Vagina (tissue), 2 donors: ENCODE data around the gene FRMD4A. TPM values are rescaled to one million over a fixed set of nuclear protein-coding genes. Genes with fewer than 3 reads are reported as not detected.

ENCODE experiments used
- DNase-seq, 2 donors: peaks; one replicate each; pipeline ENCODE4 v3.0.0-alpha.2; 2017; ENCODE audit errors: extremely low spot score in 2 of 2
- H3K27ac ChIP-seq: fragments of 200-600 bp; sonication (generic); one replicate; pipeline ENCODE4 v1.5.1; 2019
- H3K27me3 ChIP-seq: fragments of 200-600 bp; sonication (generic); one replicate; pipeline ENCODE4 v1.5.1; 2019
- H3K36me3 ChIP-seq, 2 donors: fragments of 200-600 bp; sonication (generic); one replicate each; pipeline ENCODE4 v1.5.1; 2017 to 2019
- H3K4me1 ChIP-seq: fragments of 200-600 bp; sonication (generic); one replicate; pipeline ENCODE4 v1.5.1; 2019
- H3K4me3 ChIP-seq, 2 donors: fragments of 200-600 bp; sonication (generic); 1 replicate in 1 of 2; 2 replicates in 1 of 2; pipeline ENCODE4 v1.5.1; 2016 to 2019
- H3K9me3 ChIP-seq: fragments of 200-600 bp; sonication (generic); one replicate; pipeline ENCODE4 v1.5.1; 2019
- CTCF ChIP-seq, 3 experiments: fragments of 450-650 bp in 2 of 3; fragments of 200-600 bp in 1 of 3; sonication (generic) in 1 of 3; IDR thresholded peaks; one replicate each; pipeline ENCODE4 v1.5.1; 2017 to 2019; ENCODE audit warnings: antibody characterized with exemption in 3 of 3, mild to moderate bottlenecking in 2 of 3, moderate library complexity in 2 of 3
- POLR2A ChIP-seq, 2 donors: fragments of 450-650 bp; IDR thresholded peaks; one replicate each; pipeline ENCODE4 v1.6.1; 2017; ENCODE audit warnings: antibody characterized with exemption in 2 of 2, mild to moderate bottlenecking in 2 of 2, moderate library complexity in 2 of 2
- POLR2AphosphoS5 ChIP-seq, 2 donors: sonication (generic); formaldehyde crosslinking; IDR thresholded peaks; one replicate each; pipeline ENCODE4 v1.9.0; 2017; ENCODE audit warnings: antibody characterized with exemption in 2 of 2, mild to moderate bottlenecking in 2 of 2, low read depth in 1 of 2; ENCODE audit not compliant: insufficient read depth in 1 of 2
- intact Hi-C: fragments of 100-400 bp; cut with DNase I; formaldehyde crosslinking; loops from one replicate; pipeline ENCODE4 v1.15.1; 2023
- total RNA-seq: library from RNA; depleted of rRNA; stranded (reverse); fragments of >200 nt; gene quantifications from one replicate; pipeline ENCODE4 v1.2.3, GENCODE V29; 2016

The FRMD4A gene
- total RNA-seq, 1 donor from 2014 or later, result 24.8 TPM

- no peaks in the 10 kb centered on the region for H3K4me1 ChIP-seq
- no peaks in the 10 kb centered on the region for H3K36me3 ChIP-seq
- H3K27ac ChIP-seq, result no peak overlapping the region
- DNase-seq, result no peak
- intact Hi-C loops, result no loop called here
- no peaks in the 10 kb centered on the region for H3K27me3 ChIP-seq
- TF ChIP-seq POLR2AphosphoS5 (IDR thresholded peaks at IDR 0.05; ENCODE audit: insufficient read depth in 1 of 2, low read depth in 1 of 2) (no peak), POLR2A (IDR thresholded peaks at IDR 0.05) (no peak), CTCF (IDR thresholded peaks at IDR 0.05) (no peak)
- H3K4me3 ChIP-seq, result no peak overlapping the region
- no peaks in the 10 kb centered on the region for H3K9me3 ChIP-seq
Measured at GRCh38 chr10:14270370-14270769, 60.4 kb downstream of the FRMD4A start.

- Histone ChIP-seq H3K9me3 (no peaks in the 10 kb centered on the region), H3K36me3 (no peaks in the 10 kb centered on the region), H3K4me1 (no peaks in the 10 kb centered on the region), H3K4me3 (no peak overlapping the region), H3K27ac (no peak overlapping the region), H3K27me3 (no peaks in the 10 kb centered on the region)
- DNase-seq, result no peak
- TF ChIP-seq POLR2AphosphoS5 (IDR thresholded peaks at IDR 0.05; ENCODE audit: insufficient read depth in 1 of 2, low read depth in 1 of 2), result no peak
- TF ChIP-seq CTCF (IDR thresholded peaks at IDR 0.05), result no peak
- TF ChIP-seq POLR2A (IDR thresholded peaks at IDR 0.05), result no peak
- intact Hi-C loops, result no loop called here
Measured at GRCh38 chr10:14265709-14266108, 65.0 kb downstream of the FRMD4A start.

GRCh38 chr10:14262836-14263425 is 67.8 kb downstream of the FRMD4A start:
- Histone ChIP-seq H3K36me3 (no peaks in the 10 kb centered on the region), H3K4me1 (no peaks in the 10 kb centered on the region), H3K4me3 (no peak overlapping the region), H3K27me3 (no peaks in the 10 kb centered on the region), H3K27ac (no peak overlapping the region), H3K9me3 (no peaks in the 10 kb centered on the region)
- DNase-seq, result no peak
- no peak for TF ChIP-seq POLR2AphosphoS5 (IDR thresholded peaks at IDR 0.05; ENCODE audit: insufficient read depth in 1 of 2, low read depth in 1 of 2)
- intact Hi-C loops, result no loop called here

- no peak for DNase-seq
- Histone ChIP-seq H3K36me3 (no peaks in the 10 kb centered on the region), H3K27ac (no peak overlapping the region), H3K4me1 (no peaks in the 10 kb centered on the region), H3K4me3 (no peak overlapping the region), H3K27me3 (no peaks in the 10 kb centered on the region), H3K9me3 (no peaks in the 10 kb centered on the region)
- TF ChIP-seq CTCF (IDR thresholded peaks at IDR 0.05), result no peak
- intact Hi-C loops, result no loop called here
Measured at GRCh38 chr10:14261336-14261735, 69.4 kb downstream of the FRMD4A start.

GRCh38 chr10:14259696-14260566 is 70.8 kb downstream of the FRMD4A start:
- intact Hi-C loops, result no loop called here

More at GRCh38 chr10:14259696-14260566, 70.8 kb downstream of the FRMD4A start:
- Histone ChIP-seq H3K27me3 (no peaks in the 10 kb centered on the region), H3K27ac (no peak overlapping the region), H3K36me3 (no peaks in the 10 kb centered on the region), H3K4me1 (no peaks in the 10 kb centered on the region), H3K9me3 (no peaks in the 10 kb centered on the region), H3K4me3 (no peak overlapping the region)
- TF ChIP-seq POLR2AphosphoS5 (IDR thresholded peaks at IDR 0.05; ENCODE audit: insufficient read depth in 1 of 2, low read depth in 1 of 2), result no peak
- no peak for TF ChIP-seq CTCF (IDR thresholded peaks at IDR 0.05)
- TF ChIP-seq POLR2A (IDR thresholded peaks at IDR 0.05), result no peak
- DNase-seq, result no peak
